Measurements from ENCODE around the gene TCN2.
A peak's percentile ranks its signal among the peaks of the same experiment; 100 is the strongest.
"Not testable (repeated sequence)": the region's sequence is repeated elsewhere in the genome, so short reads cannot be mapped to it uniquely, and the experiment has no call there.

TCN2 gene

DNA sequence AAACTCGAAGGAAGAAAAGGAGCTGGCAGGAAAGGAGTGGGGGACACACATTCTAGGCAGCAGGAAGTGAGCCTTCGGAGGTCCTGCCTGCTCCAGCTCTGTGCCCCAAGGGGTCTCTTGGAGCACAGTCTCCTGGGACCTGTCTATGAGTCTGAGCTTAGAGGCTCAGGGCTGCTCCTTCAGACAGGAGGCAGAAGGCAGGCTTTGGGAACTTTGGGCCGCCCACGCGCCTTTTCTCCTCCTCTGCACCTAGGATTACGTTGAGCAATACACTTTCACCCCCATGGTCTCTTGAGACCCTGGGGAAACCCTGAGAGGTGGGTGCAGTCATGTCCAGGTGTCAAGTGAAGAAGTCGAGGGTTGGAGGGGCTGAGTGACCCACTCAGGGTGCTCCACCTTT is 965 bp downstream of the TCN2 start:
- no peak overlapping the region for H3K27ac ChIP-seq (ENCODE audit: low read depth, low read length)
- H3K9me3 ChIP-seq (ENCODE audit: control insufficient read depth in 5 of 5, low read length in 5 of 5) = no peaks in the 10 kb centered on the region
- no peak overlapping the region for H3K9ac ChIP-seq (ENCODE audit: low read length in 5 of 5)
- peaks cover 0 to 19% (median 8%) of the 10 kb centered on the region in 5 donors for H3K36me3 ChIP-seq (ENCODE audit: control insufficient read depth in 5 of 5, insufficient read depth in 5 of 5, low read length in 5 of 5)
- H3K4me3 ChIP-seq (ENCODE audit: low read depth in 1 of 5, low read length in 5 of 5) = peak overlapping the region in 4 of 5 donors; percentile 17 to 96 (median 82)
- H3K4me1 ChIP-seq (ENCODE audit: control insufficient read depth in 5 of 5, insufficient read depth in 5 of 5, low read length in 5 of 5) = peaks cover 9 to 67% (median 50%) of the 10 kb centered on the region in 5 donors
- no peaks in the 10 kb centered on the region for H3K27me3 ChIP-seq (ENCODE audit: control insufficient read depth in 5 of 5, insufficient read depth in 4 of 5, low read length in 5 of 5)

DNA sequence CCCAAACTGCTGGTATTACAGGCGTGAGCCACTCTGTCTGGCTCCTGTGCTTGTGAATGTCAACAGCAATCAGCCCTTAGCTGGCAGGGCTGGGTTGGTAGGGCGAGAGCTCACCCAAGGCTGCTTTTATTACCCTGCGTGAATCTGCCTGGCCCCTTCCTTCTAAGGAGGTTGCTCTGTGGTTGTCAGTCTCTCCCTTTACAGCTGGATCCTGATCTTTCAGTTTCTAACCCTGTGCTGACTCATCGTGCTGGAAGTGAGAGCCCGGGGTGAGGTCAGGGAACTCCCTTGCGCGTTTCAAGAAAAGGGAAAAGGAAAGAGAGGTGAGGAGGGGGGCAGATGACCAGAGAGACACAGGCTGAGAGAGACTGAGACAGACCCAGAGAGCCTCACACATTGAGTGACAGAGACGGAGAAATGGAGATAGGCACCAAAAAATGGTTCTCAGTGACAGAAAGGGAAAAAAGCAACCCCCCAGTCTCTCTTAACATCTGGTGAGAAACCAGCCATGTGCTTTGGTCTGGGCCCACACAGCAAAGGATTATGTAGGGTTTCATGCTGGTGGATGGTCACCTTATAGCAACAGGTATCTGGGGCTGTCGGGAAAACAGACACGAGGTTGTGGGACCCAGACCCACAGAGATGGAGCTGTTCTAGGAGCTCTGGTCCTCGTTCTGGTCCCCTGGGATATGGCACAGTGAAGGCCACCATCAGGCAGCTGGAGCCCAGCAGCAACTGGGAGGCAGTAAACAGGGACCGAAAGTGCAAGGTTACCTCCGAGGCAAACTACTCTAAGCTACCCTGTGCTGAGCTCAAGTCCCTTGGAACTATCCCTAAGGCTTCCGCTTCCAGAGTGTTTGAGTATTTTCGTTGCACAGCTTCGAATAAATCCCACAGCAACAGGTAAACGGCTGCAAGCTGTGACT is 2.5 kb downstream of the TCN2 start:
- peak overlapping the region; percentile 4 to 48 (median 41) for H3K9ac ChIP-seq (ENCODE audit: low read length in 5 of 5)

DNA sequence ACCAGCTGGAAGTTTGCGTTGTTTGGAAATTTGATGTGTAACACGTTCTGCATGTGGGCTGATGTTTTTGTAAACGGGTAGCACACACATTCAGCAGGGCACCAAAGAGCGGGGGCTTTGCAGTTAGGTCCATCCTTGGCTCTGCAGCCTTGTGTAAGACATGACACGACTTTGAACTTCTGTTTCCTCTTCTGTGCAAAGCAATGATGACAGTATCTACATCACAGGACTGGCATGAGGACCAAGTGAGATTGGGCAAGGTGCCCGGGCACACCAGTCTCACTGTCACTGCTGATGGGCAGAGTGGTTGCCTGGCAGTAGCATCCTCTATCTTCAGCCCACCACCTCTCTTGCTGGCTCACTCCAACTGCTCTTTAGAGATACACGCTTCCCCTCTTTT is 3.3 kb downstream of the TCN2 start:
- H3K4me1 ChIP-seq (ENCODE audit: control insufficient read depth in 5 of 5, insufficient read depth in 5 of 5, low read length in 5 of 5) = peaks cover 11 to 50% (median 48%) of the 10 kb centered on the region in 5 donors
- no peak overlapping the region for H3K27ac ChIP-seq (ENCODE audit: low read depth, low read length)
- no peak overlapping the region for H3K9ac ChIP-seq (ENCODE audit: low read length in 5 of 5)
- no peaks in the 10 kb centered on the region for H3K9me3 ChIP-seq (ENCODE audit: control insufficient read depth in 5 of 5, low read length in 5 of 5)
- no peak overlapping the region for H3K4me3 ChIP-seq (ENCODE audit: low read depth in 1 of 5, low read length in 5 of 5)
- H3K27me3 ChIP-seq (ENCODE audit: control insufficient read depth in 5 of 5, insufficient read depth in 4 of 5, low read length in 5 of 5) = no peaks in the 10 kb centered on the region
- H3K36me3 ChIP-seq (ENCODE audit: control insufficient read depth in 5 of 5, insufficient read depth in 5 of 5, low read length in 5 of 5) = peaks cover 0 to 38% (median 26%) of the 10 kb centered on the region in 5 donors

More for the DNA sequence above, 2.5 kb downstream of the TCN2 start:
- Histone ChIP-seq H3K27me3 (ENCODE audit: control insufficient read depth in 5 of 5, insufficient read depth in 4 of 5, low read length in 5 of 5) (no peaks in the 10 kb centered on the region), H3K9me3 (ENCODE audit: control insufficient read depth in 5 of 5, low read length in 5 of 5) (no peaks in the 10 kb centered on the region), H3K36me3 (ENCODE audit: control insufficient read depth in 5 of 5, insufficient read depth in 5 of 5, low read length in 5 of 5) (peaks cover 0 to 33% (median 21%) of the 10 kb centered on the region in 5 donors), H3K4me3 (ENCODE audit: low read depth in 1 of 5, low read length in 5 of 5) (peak overlapping the region in 4 of 5 donors; percentile 34 to 39 (median 38)), H3K4me1 (ENCODE audit: control insufficient read depth in 5 of 5, insufficient read depth in 5 of 5, low read length in 5 of 5) (peaks cover 11 to 58% (median 50%) of the 10 kb centered on the region in 5 donors), H3K27ac (ENCODE audit: low read depth, low read length) (peak overlapping the region; percentile 50)

DNA sequence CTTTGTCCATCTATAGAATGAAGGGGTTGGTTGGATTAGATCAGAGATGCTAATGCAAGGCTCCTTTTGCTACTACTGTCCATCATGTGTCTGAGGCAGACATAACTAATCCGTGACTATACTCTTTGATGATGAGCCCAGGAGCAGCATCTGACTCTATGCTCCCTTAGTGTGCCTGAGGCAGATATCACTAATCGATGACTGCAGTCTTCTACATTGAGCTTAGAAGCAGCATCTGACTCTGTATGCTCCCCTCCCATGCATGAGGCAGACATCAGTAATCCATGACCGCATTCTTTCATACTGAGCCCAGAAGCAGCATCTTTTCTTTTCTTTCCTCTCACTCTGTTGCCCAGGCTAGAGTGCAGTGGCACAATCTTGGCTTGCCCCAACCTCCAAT is 4.2 kb downstream of the TCN2 start:
- Histone ChIP-seq H3K4me1 (ENCODE audit: control insufficient read depth in 5 of 5, insufficient read depth in 5 of 5, low read length in 5 of 5) (peaks cover 8 to 41% (median 39%) of the 10 kb centered on the region in 5 donors), H3K27me3 (ENCODE audit: control insufficient read depth in 5 of 5, insufficient read depth in 4 of 5, low read length in 5 of 5) (no peaks in the 10 kb centered on the region), H3K9me3 (ENCODE audit: control insufficient read depth in 5 of 5, low read length in 5 of 5) (no peaks in the 10 kb centered on the region), H3K9ac (ENCODE audit: low read length in 5 of 5) (no peak overlapping the region), H3K27ac (ENCODE audit: low read depth, low read length) (no peak overlapping the region), H3K4me3 (ENCODE audit: low read depth in 1 of 5, low read length in 5 of 5) (no peak overlapping the region), H3K36me3 (ENCODE audit: control insufficient read depth in 5 of 5, insufficient read depth in 5 of 5, low read length in 5 of 5) (peaks cover 0 to 47% (median 33%) of the 10 kb centered on the region in 5 donors)

DNA sequence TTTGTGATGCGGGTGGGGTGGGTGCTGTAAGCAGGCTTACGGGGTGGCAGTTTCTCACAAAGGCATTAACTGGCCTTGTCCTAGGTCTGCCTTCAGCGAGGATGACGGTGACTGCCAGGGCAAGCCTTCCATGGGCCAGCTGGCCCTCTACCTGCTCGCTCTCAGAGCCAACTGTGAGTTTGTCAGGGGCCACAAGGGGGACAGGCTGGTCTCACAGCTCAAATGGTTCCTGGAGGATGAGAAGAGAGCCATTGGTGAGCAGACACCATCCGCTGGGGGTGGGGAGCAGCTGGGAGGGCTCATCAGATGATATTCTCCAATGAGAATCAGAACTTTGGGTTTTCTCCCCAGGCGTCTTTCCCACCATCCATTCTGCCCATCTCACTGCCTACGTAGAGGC is 5.8 kb downstream of the TCN2 start:
- no peak overlapping the region for H3K9ac ChIP-seq (ENCODE audit: low read length in 5 of 5)
- peaks cover 8 to 29% (median 24%) of the 10 kb centered on the region in 5 donors for H3K4me1 ChIP-seq (ENCODE audit: control insufficient read depth in 5 of 5, insufficient read depth in 5 of 5, low read length in 5 of 5)
- H3K27ac ChIP-seq (ENCODE audit: low read depth, low read length) = no peak overlapping the region
- no peak overlapping the region for H3K4me3 ChIP-seq (ENCODE audit: low read depth in 1 of 5, low read length in 5 of 5)
- peaks cover 0 to 58% (median 41%) of the 10 kb centered on the region in 5 donors for H3K36me3 ChIP-seq (ENCODE audit: control insufficient read depth in 5 of 5, insufficient read depth in 5 of 5, low read length in 5 of 5)
- no peaks in the 10 kb centered on the region for H3K27me3 ChIP-seq (ENCODE audit: control insufficient read depth in 5 of 5, insufficient read depth in 4 of 5, low read length in 5 of 5)
- H3K9me3 ChIP-seq (ENCODE audit: control insufficient read depth in 5 of 5, low read length in 5 of 5) = no peaks in the 10 kb centered on the region

DNA sequence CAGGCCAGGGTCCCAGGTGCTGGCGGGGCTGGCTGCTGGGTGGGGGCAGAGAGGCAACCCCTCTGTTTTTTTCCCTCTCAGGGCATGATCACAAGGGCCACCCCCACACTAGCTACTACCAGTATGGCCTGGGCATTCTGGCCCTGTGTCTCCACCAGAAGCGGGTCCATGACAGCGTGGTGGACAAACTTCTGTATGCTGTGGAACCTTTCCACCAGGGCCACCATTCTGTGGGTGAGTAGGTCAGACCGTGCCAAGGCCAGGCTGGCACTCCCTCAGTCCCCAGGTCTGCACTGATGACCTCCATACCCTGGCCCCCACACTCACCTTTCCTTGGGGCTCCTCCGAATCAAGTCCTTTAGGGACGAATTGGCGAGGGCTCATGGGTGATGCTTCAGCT is 7.3 kb downstream of the TCN2 start:
- no peaks in the 10 kb centered on the region for H3K9me3 ChIP-seq (ENCODE audit: control insufficient read depth in 5 of 5, low read length in 5 of 5)
- H3K27me3 ChIP-seq (ENCODE audit: control insufficient read depth in 5 of 5, insufficient read depth in 4 of 5, low read length in 5 of 5) = no peaks in the 10 kb centered on the region
- no peak overlapping the region for H3K27ac ChIP-seq (ENCODE audit: low read depth, low read length)
- peaks cover 6 to 14% (median 10%) of the 10 kb centered on the region in 5 donors for H3K4me1 ChIP-seq (ENCODE audit: control insufficient read depth in 5 of 5, insufficient read depth in 5 of 5, low read length in 5 of 5)
- peaks cover 0 to 71% (median 42%) of the 10 kb centered on the region in 5 donors for H3K36me3 ChIP-seq (ENCODE audit: control insufficient read depth in 5 of 5, insufficient read depth in 5 of 5, low read length in 5 of 5)
- H3K9ac ChIP-seq (ENCODE audit: low read length in 5 of 5) = no peak overlapping the region
- no peak overlapping the region for H3K4me3 ChIP-seq (ENCODE audit: low read depth in 1 of 5, low read length in 5 of 5)

DNA sequence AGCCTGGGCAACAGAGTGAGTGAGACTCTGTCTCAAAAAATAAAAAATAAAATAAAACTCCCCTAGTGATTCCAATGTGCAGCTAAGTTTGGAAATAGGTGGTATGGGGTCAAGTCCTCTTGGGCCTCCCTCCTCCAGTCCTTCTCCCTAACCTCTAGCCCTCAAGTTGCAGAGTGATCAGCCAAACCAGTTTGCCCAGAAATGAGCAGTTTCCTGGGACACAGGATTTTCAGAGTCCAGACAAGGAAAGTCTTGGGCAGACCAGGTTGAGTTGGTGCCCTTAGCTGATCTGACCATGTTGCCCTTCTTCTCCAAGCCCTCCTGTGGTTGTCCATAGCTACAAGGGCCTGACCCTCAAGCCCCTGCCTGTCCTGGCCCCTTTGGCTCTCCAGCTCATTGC is 7.9 kb downstream of the TCN2 start:
- Histone ChIP-seq H3K4me1 (ENCODE audit: control insufficient read depth in 5 of 5, insufficient read depth in 5 of 5, low read length in 5 of 5) (peaks cover 3 to 8% (median 4%) of the 10 kb centered on the region in 5 donors), H3K27me3 (ENCODE audit: control insufficient read depth in 5 of 5, insufficient read depth in 4 of 5, low read length in 5 of 5) (no peaks in the 10 kb centered on the region), H3K4me3 (ENCODE audit: low read depth in 1 of 5, low read length in 5 of 5) (no peak overlapping the region), H3K36me3 (ENCODE audit: control insufficient read depth in 5 of 5, insufficient read depth in 5 of 5, low read length in 5 of 5) (peaks cover 0 to 74% (median 42%) of the 10 kb centered on the region in 5 donors), H3K27ac (ENCODE audit: low read depth, low read length) (no peak overlapping the region), H3K9me3 (ENCODE audit: control insufficient read depth in 5 of 5, low read length in 5 of 5) (no peaks in the 10 kb centered on the region), H3K9ac (ENCODE audit: low read length in 5 of 5) (no peak overlapping the region)

DNA sequence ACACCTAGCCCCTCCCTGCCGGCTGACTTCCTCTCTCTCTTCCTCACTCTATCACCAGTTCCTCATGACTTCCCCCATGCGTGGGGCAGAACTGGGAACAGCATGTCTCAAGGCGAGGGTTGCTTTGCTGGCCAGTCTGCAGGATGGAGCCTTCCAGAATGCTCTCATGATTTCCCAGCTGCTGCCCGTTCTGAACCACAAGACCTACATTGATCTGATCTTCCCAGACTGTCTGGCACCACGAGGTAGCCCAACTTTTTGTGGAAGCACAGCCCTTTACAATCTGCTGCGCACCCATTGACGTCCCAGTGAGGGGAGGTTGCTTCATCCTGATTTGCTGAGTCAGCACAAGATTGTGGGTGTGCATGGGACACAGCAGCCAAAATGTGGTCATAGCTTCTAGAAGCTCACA is 8.6 kb downstream of the TCN2 start:
- H3K4me1 ChIP-seq (ENCODE audit: control insufficient read depth in 5 of 5, insufficient read depth in 5 of 5, low read length in 5 of 5) = peaks cover 0 to 2% (median 0%) of the 10 kb centered on the region in 5 donors
- H3K27me3 ChIP-seq (ENCODE audit: control insufficient read depth in 5 of 5, insufficient read depth in 4 of 5, low read length in 5 of 5) = no peaks in the 10 kb centered on the region
- H3K36me3 ChIP-seq (ENCODE audit: control insufficient read depth in 5 of 5, insufficient read depth in 5 of 5, low read length in 5 of 5) = peaks cover 0 to 77% (median 47%) of the 10 kb centered on the region in 5 donors
- no peak overlapping the region for H3K9ac ChIP-seq (ENCODE audit: low read length in 5 of 5)
- no peak overlapping the region for H3K27ac ChIP-seq (ENCODE audit: low read depth, low read length)
- H3K9me3 ChIP-seq (ENCODE audit: control insufficient read depth in 5 of 5, low read length in 5 of 5) = no peaks in the 10 kb centered on the region
- H3K4me3 ChIP-seq (ENCODE audit: low read depth in 1 of 5, low read length in 5 of 5) = no peak overlapping the region

DNA sequence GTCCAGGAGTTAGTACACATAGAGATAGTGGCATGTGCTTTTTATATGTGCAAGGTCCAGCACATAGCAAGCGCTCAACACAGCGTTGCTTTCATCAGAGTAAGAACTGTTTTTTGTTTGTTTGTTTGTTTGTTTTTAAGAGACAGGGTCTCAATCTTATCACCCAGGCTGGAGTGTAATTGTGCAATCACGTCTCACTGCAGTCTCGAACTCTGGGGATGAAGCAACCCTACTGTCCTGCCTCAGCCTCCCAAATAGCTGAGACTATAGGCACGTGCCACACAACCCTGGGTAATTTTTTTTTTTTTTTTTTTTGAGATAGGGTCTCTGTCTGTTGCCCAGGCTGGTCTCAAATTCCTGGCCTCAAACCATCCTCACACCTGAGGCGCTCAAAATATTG is 10.8 kb downstream of the TCN2 start:
- H3K4me3 ChIP-seq (ENCODE audit: low read depth in 1 of 5, low read length in 5 of 5) = no peak overlapping the region
- H3K4me1 ChIP-seq (ENCODE audit: control insufficient read depth in 5 of 5, insufficient read depth in 5 of 5, low read length in 5 of 5) = peaks cover 0 to 2% (median 0%) of the 10 kb centered on the region in 5 donors
- H3K36me3 ChIP-seq (ENCODE audit: control insufficient read depth in 5 of 5, insufficient read depth in 5 of 5, low read length in 5 of 5) = peaks cover 0 to 75% (median 57%) of the 10 kb centered on the region in 5 donors
- no peaks in the 10 kb centered on the region for H3K9me3 ChIP-seq (ENCODE audit: control insufficient read depth in 5 of 5, low read length in 5 of 5)
- H3K27ac ChIP-seq (ENCODE audit: low read depth, low read length) = no peak overlapping the region
- no peaks in the 10 kb centered on the region for H3K27me3 ChIP-seq (ENCODE audit: control insufficient read depth in 5 of 5, insufficient read depth in 4 of 5, low read length in 5 of 5)
- no peak overlapping the region for H3K9ac ChIP-seq (ENCODE audit: low read length in 5 of 5)

DNA sequence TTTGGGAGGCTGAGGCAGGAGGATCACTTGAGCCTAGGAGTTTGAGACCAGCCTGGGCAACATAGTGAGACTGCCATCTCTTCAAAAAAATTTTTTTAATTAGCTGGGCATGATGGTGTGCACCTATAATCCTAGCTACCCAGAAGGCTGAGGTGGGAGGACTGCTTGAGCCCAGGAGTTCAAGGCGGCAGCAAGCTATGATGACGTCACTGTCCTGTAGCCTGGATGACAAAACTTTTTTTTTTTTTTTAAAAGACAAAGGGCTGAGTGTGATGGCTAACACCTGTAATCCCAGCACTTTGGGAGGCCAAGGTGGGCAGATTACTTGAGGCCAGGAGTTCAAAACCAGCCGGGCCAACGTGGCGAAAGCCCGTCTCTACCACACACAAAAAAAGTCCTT is 12.9 kb downstream of the TCN2 start:
- H3K9ac ChIP-seq (ENCODE audit: low read length in 5 of 5); H3K9me3 ChIP-seq (ENCODE audit: control insufficient read depth in 5 of 5, low read length in 5 of 5); H3K4me1 ChIP-seq (ENCODE audit: control insufficient read depth in 5 of 5, insufficient read depth in 5 of 5, low read length in 5 of 5); H3K4me3 ChIP-seq (ENCODE audit: low read depth in 1 of 5, low read length in 5 of 5); H3K27ac ChIP-seq (ENCODE audit: low read depth, low read length); H3K27me3 ChIP-seq (ENCODE audit: control insufficient read depth in 5 of 5, insufficient read depth in 4 of 5, low read length in 5 of 5): not testable (repeated sequence)
- H3K36me3 ChIP-seq (ENCODE audit: control insufficient read depth in 5 of 5, insufficient read depth in 5 of 5, low read length in 5 of 5) = peaks cover 0 to 68% (median 48%) of the 10 kb centered on the region in 5 donors

All from subcutaneous abdominal adipose tissue (tissue), 5 donors.